PC-9 (cell line): ENCODE measurements around the gene GPR15LG.

Experiments
- CTCF ChIP-seq: fragments of 200-600 bp; sonication (generic); conservative IDR thresholded peaks from 2 replicates; pipeline ENCODE4 v1.6.1; 2017; ENCODE audit warnings: mixed run types, antibody characterized with exemption, mild to moderate bottlenecking, moderate library complexity
- EZH2 ChIP-seq: fragments of 200-600 bp; sonication (generic); IDR thresholded peaks from 2 replicates; pipeline ENCODE4 v1.8.0; 2017; ENCODE audit warnings: antibody characterized with exemption, low read depth

GRCh38 chr10:84185526-84186175 is 12.1 kb downstream of the GPR15LG start:
- TF ChIP-seq CTCF, result no peak
- TF ChIP-seq EZH2, result no peak
